ENCODE results near the gene IL22RA1.

- TF ChIP-seq TAF1 (IDR thresholded peaks at IDR 0.05; ENCODE audit: low read depth) (no peak), REST (IDR thresholded peaks at IDR 0.05; ENCODE audit: low read depth) (no peak), CEBPB (IDR thresholded peaks at IDR 0.05) (no peak), RAD21 (IDR thresholded peaks at IDR 0.05; ENCODE audit: low read depth) (no peak)
Measured at GRCh38 chr1:24190983-24191461, 48.1 kb upstream of the IL22RA1 start.

Data from Ishikawa (cell line).